ENCODE results near the gene KCNQ1.

KCNQ1 gene

GRCh38 chr11:2578929-2579270, 134.1 kb downstream of the KCNQ1 start:
- H2AFZ ChIP-seq (ENCODE audit: low read depth, low read length) = no peak overlapping the region
- H3K9me3 ChIP-seq (ENCODE audit: low read length) = no peaks in the 10 kb centered on the region
- no peak overlapping the region for H3K4me3 ChIP-seq (ENCODE audit: low read length)
- peaks cover 12% of the 10 kb centered on the region for H3K27me3 ChIP-seq (ENCODE audit: insufficient read depth, low read length)
- no peaks in the 10 kb centered on the region for H3K36me3 ChIP-seq (ENCODE audit: insufficient read depth, low read length)
- H3K4me1 ChIP-seq (ENCODE audit: insufficient read depth, low read length) = no peaks in the 10 kb centered on the region

- H3K4me1 ChIP-seq (ENCODE audit: insufficient read depth, low read length) = no peaks in the 10 kb centered on the region
- no peak overlapping the region for H2AFZ ChIP-seq (ENCODE audit: low read depth, low read length)
- H3K4me3 ChIP-seq (ENCODE audit: low read length) = no peak overlapping the region
- no peaks in the 10 kb centered on the region for H3K9me3 ChIP-seq (ENCODE audit: low read length)
- no peaks in the 10 kb centered on the region for H3K36me3 ChIP-seq (ENCODE audit: insufficient read depth, low read length)
- peaks cover 12% of the 10 kb centered on the region for H3K27me3 ChIP-seq (ENCODE audit: insufficient read depth, low read length)
Measured at GRCh38 chr11:2579315-2580060, 134.7 kb downstream of the KCNQ1 start.

- Histone ChIP-seq H3K4me1 (ENCODE audit: insufficient read depth, low read length) (no peaks in the 10 kb centered on the region), H2AFZ (ENCODE audit: low read depth, low read length) (no peak overlapping the region), H3K27me3 (ENCODE audit: insufficient read depth, low read length) (peaks cover 12% of the 10 kb centered on the region), H3K4me3 (ENCODE audit: low read length) (no peak overlapping the region), H3K9me3 (ENCODE audit: low read length) (no peaks in the 10 kb centered on the region), H3K36me3 (ENCODE audit: insufficient read depth, low read length) (no peaks in the 10 kb centered on the region)
Measured at GRCh38 chr11:2580061-2580421, 135.2 kb downstream of the KCNQ1 start.

GRCh38 chr11:2580571-2581001, 135.8 kb downstream of the KCNQ1 start:
- Histone ChIP-seq H3K36me3 (ENCODE audit: insufficient read depth, low read length) (no peaks in the 10 kb centered on the region), H3K4me3 (ENCODE audit: low read length) (no peak overlapping the region), H3K9me3 (ENCODE audit: low read length) (no peaks in the 10 kb centered on the region), H3K27me3 (ENCODE audit: insufficient read depth, low read length) (peaks cover 12% of the 10 kb centered on the region), H2AFZ (ENCODE audit: low read depth, low read length) (no peak overlapping the region), H3K4me1 (ENCODE audit: insufficient read depth, low read length) (no peaks in the 10 kb centered on the region)

GRCh38 chr11:2581151-2581930, 136.5 kb downstream of the KCNQ1 start:
- no peaks in the 10 kb centered on the region for H3K9me3 ChIP-seq (ENCODE audit: low read length)
- H3K4me1 ChIP-seq (ENCODE audit: insufficient read depth, low read length) = no peaks in the 10 kb centered on the region
- peaks cover 12% of the 10 kb centered on the region for H3K27me3 ChIP-seq (ENCODE audit: insufficient read depth, low read length)
- no peaks in the 10 kb centered on the region for H3K36me3 ChIP-seq (ENCODE audit: insufficient read depth, low read length)
- H3K4me3 ChIP-seq (ENCODE audit: low read length) = no peak overlapping the region
- no peak overlapping the region for H2AFZ ChIP-seq (ENCODE audit: low read depth, low read length)

- Histone ChIP-seq H3K4me1 (ENCODE audit: insufficient read depth, low read length) (no peaks in the 10 kb centered on the region), H3K4me3 (ENCODE audit: low read length) (no peak overlapping the region), H3K36me3 (ENCODE audit: insufficient read depth, low read length) (no peaks in the 10 kb centered on the region), H2AFZ (ENCODE audit: low read depth, low read length) (no peak overlapping the region), H3K9me3 (ENCODE audit: low read length) (no peaks in the 10 kb centered on the region), H3K27me3 (ENCODE audit: insufficient read depth, low read length) (peaks cover 10% of the 10 kb centered on the region)
Measured at GRCh38 chr11:2581931-2582350, 137.1 kb downstream of the KCNQ1 start.

GRCh38 chr11:2582351-2582945, 137.6 kb downstream of the KCNQ1 start:
- Histone ChIP-seq H3K36me3 (ENCODE audit: insufficient read depth, low read length) (no peaks in the 10 kb centered on the region), H3K4me1 (ENCODE audit: insufficient read depth, low read length) (no peaks in the 10 kb centered on the region), H3K4me3 (ENCODE audit: low read length) (no peak overlapping the region), H3K27me3 (ENCODE audit: insufficient read depth, low read length) (peaks cover 10% of the 10 kb centered on the region), H3K9me3 (ENCODE audit: low read length) (no peaks in the 10 kb centered on the region), H2AFZ (ENCODE audit: low read depth, low read length) (no peak overlapping the region)

- Histone ChIP-seq H3K27me3 (ENCODE audit: insufficient read depth, low read length) (peaks cover 10% of the 10 kb centered on the region), H3K9me3 (ENCODE audit: low read length) (no peaks in the 10 kb centered on the region), H3K4me1 (ENCODE audit: insufficient read depth, low read length) (no peaks in the 10 kb centered on the region), H3K36me3 (ENCODE audit: insufficient read depth, low read length) (no peaks in the 10 kb centered on the region), H3K4me3 (ENCODE audit: low read length) (no peak overlapping the region), H2AFZ (ENCODE audit: low read depth, low read length) (no peak overlapping the region)
Measured at GRCh38 chr11:2582946-2583604, 138.3 kb downstream of the KCNQ1 start.

GRCh38 chr11:2583605-2583958, 138.8 kb downstream of the KCNQ1 start:
- no peak overlapping the region for H3K4me3 ChIP-seq (ENCODE audit: low read length)
- H2AFZ ChIP-seq (ENCODE audit: low read depth, low read length) = no peak overlapping the region
- no peaks in the 10 kb centered on the region for H3K36me3 ChIP-seq (ENCODE audit: insufficient read depth, low read length)
- no peaks in the 10 kb centered on the region for H3K9me3 ChIP-seq (ENCODE audit: low read length)
- H3K27me3 ChIP-seq (ENCODE audit: insufficient read depth, low read length) = peaks cover 10% of the 10 kb centered on the region
- H3K4me1 ChIP-seq (ENCODE audit: insufficient read depth, low read length) = no peaks in the 10 kb centered on the region

GRCh38 chr11:2584434-2584811, 139.6 kb downstream of the KCNQ1 start:
- no peaks in the 10 kb centered on the region for H3K9me3 ChIP-seq (ENCODE audit: low read length)
- H3K27me3 ChIP-seq (ENCODE audit: insufficient read depth, low read length) = peaks cover 7% of the 10 kb centered on the region
- H2AFZ ChIP-seq (ENCODE audit: low read depth, low read length) = no peak overlapping the region
- H3K36me3 ChIP-seq (ENCODE audit: insufficient read depth, low read length) = no peaks in the 10 kb centered on the region
- no peak overlapping the region for H3K4me3 ChIP-seq (ENCODE audit: low read length)
- no peaks in the 10 kb centered on the region for H3K4me1 ChIP-seq (ENCODE audit: insufficient read depth, low read length)

- Histone ChIP-seq H3K4me3 (ENCODE audit: low read length) (no peak overlapping the region), H3K9me3 (ENCODE audit: low read length) (no peaks in the 10 kb centered on the region), H3K36me3 (ENCODE audit: insufficient read depth, low read length) (no peaks in the 10 kb centered on the region), H3K27me3 (ENCODE audit: insufficient read depth, low read length) (peaks cover 7% of the 10 kb centered on the region), H3K4me1 (ENCODE audit: insufficient read depth, low read length) (no peaks in the 10 kb centered on the region), H2AFZ (ENCODE audit: low read depth, low read length) (no peak overlapping the region)
Measured at GRCh38 chr11:2584812-2585565, 140.2 kb downstream of the KCNQ1 start.

GRCh38 chr11:2585566-2586086, 140.8 kb downstream of the KCNQ1 start:
- Histone ChIP-seq H2AFZ (ENCODE audit: low read depth, low read length) (no peak overlapping the region), H3K27me3 (ENCODE audit: insufficient read depth, low read length) (peaks cover 4% of the 10 kb centered on the region), H3K4me3 (ENCODE audit: low read length) (no peak overlapping the region), H3K4me1 (ENCODE audit: insufficient read depth, low read length) (no peaks in the 10 kb centered on the region), H3K36me3 (ENCODE audit: insufficient read depth, low read length) (no peaks in the 10 kb centered on the region), H3K9me3 (ENCODE audit: low read length) (no peaks in the 10 kb centered on the region)
